HepG2 (cell line): ENCODE data around the gene PPP1R27. TPM values are rescaled to one million over a fixed set of nuclear protein-coding genes. Genes with fewer than 3 reads are reported as not detected.

Experiments used
- ATF7-NPFF ChIP-seq: sonication (generic); formaldehyde crosslinking; IDR thresholded peaks from 2 replicates; pipeline ENCODE4 v1.8.1; 2023; ENCODE audit warnings: mild to moderate bottlenecking, low read depth, missing genetic modification reagents, moderate library complexity
- FLYWCH1 ChIP-seq: sonication (generic); formaldehyde crosslinking; IDR thresholded peaks from 2 replicates; pipeline ENCODE4 v1.8.1; 2023; ENCODE audit warnings: mild to moderate bottlenecking, missing genetic modification reagents
- HOXA5 ChIP-seq: sonication (generic); formaldehyde crosslinking; IDR thresholded peaks from 2 replicates; pipeline ENCODE4 v1.4.0; 2020; ENCODE audit warnings: missing genetic modification reagents
- HOXD1 ChIP-seq: sonication (generic); formaldehyde crosslinking; IDR thresholded peaks from 2 replicates; pipeline ENCODE4 v1.5.0; 2020; ENCODE audit warnings: missing genetic modification reagents
- MAZ ChIP-seq, 2 experiments: sonication (generic) in 1 of 2; formaldehyde crosslinking in 1 of 2; IDR thresholded peaks; 2 replicates each; pipeline versions ENCODE4 v1.5.0 to v1.6.1; 2012 to 2020; ENCODE audit warnings: low read depth in 2 of 2, mild to moderate bottlenecking in 2 of 2, borderline replicate concordance in 1 of 2, improper control_type of control experiment in 1 of 2, low read length in 1 of 2, missing genetic modification reagents in 1 of 2, moderate library complexity in 1 of 2
- MIER2 ChIP-seq: IDR thresholded peaks from 2 replicates; pipeline ENCODE4 v1.6.1; 2016; ENCODE audit warnings: missing biosample characterization, missing genetic modification reagents
- MIER3 ChIP-seq: IDR thresholded peaks from 2 replicates; pipeline ENCODE4 v1.6.1; 2016; ENCODE audit warnings: missing compliant biosample characterization, borderline replicate concordance
- PHF21A ChIP-seq: sonication (generic); formaldehyde crosslinking; IDR thresholded peaks from 2 replicates; pipeline ENCODE4 v1.5.0; 2020; ENCODE audit warnings: mild to moderate bottlenecking, missing genetic modification reagents
- SRSF4 ChIP-seq: fragments of 200-400 bp; formaldehyde crosslinking; IDR thresholded peaks from one replicate; pipeline ENCODE4 v1.6.1; 2018; ENCODE audit warnings: mild to moderate bottlenecking, low read depth, low read length, moderate library complexity; ENCODE audit not compliant: poor library complexity, severe bottlenecking
- SYNCRIP ChIP-seq: fragments of 200-400 bp; formaldehyde crosslinking; IDR thresholded peaks from 2 replicates; pipeline ENCODE4 v1.6.1; 2018; ENCODE audit warnings: mild to moderate bottlenecking, low read depth, low read length; ENCODE audit not compliant: insufficient read depth
- TBL1XR1 ChIP-seq: fragments of 150-350 bp; IDR thresholded peaks from 2 replicates; pipeline ENCODE4 v1.6.1; 2014; ENCODE audit warnings: borderline replicate concordance, low read length; ENCODE audit not compliant: partially characterized antibody
- WIZ ChIP-seq: sonication (generic); formaldehyde crosslinking; IDR thresholded peaks from 2 replicates; pipeline ENCODE4 v1.5.1; 2020; ENCODE audit warnings: mild to moderate bottlenecking, missing genetic modification reagents
- ZKSCAN1 ChIP-seq: fragments of 150-350 bp; IDR thresholded peaks from 2 replicates; pipeline ENCODE4 v1.6.1; 2014; ENCODE audit warnings: low read length
- ZNF232 ChIP-seq: sonication (generic); formaldehyde crosslinking; IDR thresholded peaks from 2 replicates; pipeline ENCODE4 v1.4.0; 2020; ENCODE audit warnings: missing genetic modification reagents, borderline replicate concordance
- ZNF737 ChIP-seq: sonication (generic); formaldehyde crosslinking; IDR thresholded peaks from 2 replicates; pipeline ENCODE4 v1.5.0; 2020; ENCODE audit warnings: missing genetic modification reagents, mild to moderate bottlenecking, borderline replicate concordance
- polyA plus RNA-seq, 8 experiments: library from polyadenylated mRNA; depleted of rRNA in 3 of 8; stranded (reverse) in 7 of 8; unstranded in 1 of 8; fragments of >200 nt; fragmentation: Illumina TruSeq in 4 of 8; extraction: Trizol in 4 of 8; gene quantifications; 2 replicates each; pipeline versions ENCODE4 v1.2.1 to v1.2.3, GENCODE V29; 2011 to 2016; ENCODE audit warnings: low read depth in 4 of 8, missing spikeins in 1 of 8, mixed read lengths in 1 of 8; ENCODE audit not compliant: insufficient read depth in 1 of 8
- total RNA-seq, 5 experiments: library from RNA; depleted of rRNA; stranded (reverse); fragments of >200 nt; fragmentation: Illumina TruSeq; extraction: Trizol; gene quantifications; 2 replicates each; pipeline ENCODE4 v1.2.3, GENCODE V29; 2016; ENCODE audit warnings: low read depth in 1 of 5
- TF ChIP-seq, protein P1 (sequence below): sonication (generic); formaldehyde crosslinking; IDR thresholded peaks from 2 replicates; pipeline ENCODE4 v1.4.0; 2020; ENCODE audit warnings: low read depth, mild to moderate bottlenecking, missing genetic modification reagents
- TF ChIP-seq, protein P2 (sequence below): sonication (generic); formaldehyde crosslinking; IDR thresholded peaks from 2 replicates; pipeline ENCODE4 v1.4.0; 2020; ENCODE audit warnings: low read depth, missing genetic modification reagents
- TF ChIP-seq, protein P3 (sequence below): sonication (generic); formaldehyde crosslinking; IDR thresholded peaks from 2 replicates; pipeline ENCODE4 v1.4.0; 2020; ENCODE audit warnings: mild to moderate bottlenecking, missing genetic modification reagents
- TF ChIP-seq, protein P4 (sequence below): sonication (generic); formaldehyde crosslinking; IDR thresholded peaks from 2 replicates; pipeline ENCODE4 v1.4.0; 2020; ENCODE audit warnings: mild to moderate bottlenecking, missing genetic modification reagents

PPP1R27 gene
- total and polyA plus RNA-seq, 2 of the 13 experiments (the other 11 are each of a cell fraction or from before 2014, with no cell fraction given) = 0.17 to 1.00 TPM

DNA sequence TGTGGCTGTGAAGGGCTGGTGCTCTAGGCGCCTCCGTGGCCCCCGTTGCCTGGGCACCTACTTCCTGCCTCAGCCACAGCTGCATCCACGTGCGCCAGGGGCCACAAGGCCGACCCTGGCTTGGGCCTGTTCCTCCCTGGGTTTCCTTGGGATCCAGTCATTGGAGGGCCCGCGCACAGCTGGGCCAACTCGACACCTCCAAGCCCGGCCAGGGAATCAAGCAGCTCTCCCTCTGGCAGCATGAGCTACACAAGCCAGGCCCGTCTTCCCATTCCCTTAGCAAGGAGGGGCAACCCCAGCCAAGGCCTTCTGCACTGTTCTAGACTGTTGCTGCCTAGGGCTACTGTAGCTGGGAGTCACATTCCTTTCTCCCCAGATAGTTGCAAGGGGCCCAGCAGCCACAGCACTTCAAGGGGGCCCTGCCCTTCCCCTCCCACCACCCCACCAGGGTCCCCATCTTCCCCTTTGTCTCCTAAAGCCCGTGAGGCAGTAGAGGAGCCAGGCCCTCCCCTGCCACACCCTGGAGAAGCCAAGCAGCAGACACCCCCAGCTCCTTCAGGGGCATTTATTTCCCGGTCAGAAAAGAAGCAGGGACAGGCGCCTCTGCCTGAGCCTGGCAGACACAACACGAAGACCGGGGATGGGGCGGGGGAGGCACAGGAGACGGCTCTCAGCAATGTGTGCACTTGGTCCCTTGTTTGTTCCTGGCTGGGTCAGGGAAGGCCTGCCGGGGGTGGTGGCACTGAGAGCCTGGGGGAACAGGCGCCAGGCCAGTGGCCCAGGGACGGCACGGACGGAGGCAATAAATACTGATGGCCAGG is 32.5 kb upstream of the PPP1R27 start (continued):
- TF ChIP-seq TBL1XR1 (no peak), PHF21A (CRISPR knock-in tag) (no peak), SYNCRIP (no peak), ZNF232 (CRISPR knock-in tag) (peak; percentile 29; the same call in 1 of the 2 replicates), HOXA5 (CRISPR knock-in tag) (peak; percentile 6; the same call in 1 of the 2 replicates), SRSF4 (peak; percentile 66), ZKSCAN1 (no peak), MIER3 (no peak), MAZ (IDR thresholded peaks at IDR 0.05; ENCODE audit: borderline replicate concordance, low read depth, low read length) (no peak), MAZ (CRISPR knock-in tag; IDR thresholded peaks at IDR 0.05; ENCODE audit: low read depth) (peak; percentile 47; the same call in 1 of the 2 replicates), HOXD1 (CRISPR knock-in tag) (no peak), ZNF737 (CRISPR knock-in tag) (no peak), WIZ (CRISPR knock-in tag) (peak; percentile 31; the same call in 1 of the 2 replicates), FLYWCH1 (CRISPR knock-in tag) (no peak), MIER2 (no peak), ATF7-NPFF (CRISPR knock-in tag) (peak; percentile 72)
- TF ChIP-seq, protein P1, sequence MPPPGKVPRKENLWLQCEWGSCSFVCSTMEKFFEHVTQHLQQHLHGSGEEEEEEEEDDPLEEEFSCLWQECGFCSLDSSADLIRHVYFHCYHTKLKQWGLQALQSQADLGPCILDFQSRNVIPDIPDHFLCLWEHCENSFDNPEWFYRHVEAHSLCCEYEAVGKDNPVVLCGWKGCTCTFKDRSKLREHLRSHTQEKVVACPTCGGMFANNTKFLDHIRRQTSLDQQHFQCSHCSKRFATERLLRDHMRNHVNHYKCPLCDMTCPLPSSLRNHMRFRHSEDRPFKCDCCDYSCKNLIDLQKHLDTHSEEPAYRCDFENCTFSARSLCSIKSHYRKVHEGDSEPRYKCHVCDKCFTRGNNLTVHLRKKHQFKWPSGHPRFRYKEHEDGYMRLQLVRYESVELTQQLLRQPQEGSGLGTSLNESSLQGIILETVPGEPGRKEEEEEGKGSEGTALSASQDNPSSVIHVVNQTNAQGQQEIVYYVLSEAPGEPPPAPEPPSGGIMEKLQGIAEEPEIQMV (CRISPR knock-in tag) = peak; percentile 50; the same call in 1 of the 2 replicates
- TF ChIP-seq, protein P2, sequence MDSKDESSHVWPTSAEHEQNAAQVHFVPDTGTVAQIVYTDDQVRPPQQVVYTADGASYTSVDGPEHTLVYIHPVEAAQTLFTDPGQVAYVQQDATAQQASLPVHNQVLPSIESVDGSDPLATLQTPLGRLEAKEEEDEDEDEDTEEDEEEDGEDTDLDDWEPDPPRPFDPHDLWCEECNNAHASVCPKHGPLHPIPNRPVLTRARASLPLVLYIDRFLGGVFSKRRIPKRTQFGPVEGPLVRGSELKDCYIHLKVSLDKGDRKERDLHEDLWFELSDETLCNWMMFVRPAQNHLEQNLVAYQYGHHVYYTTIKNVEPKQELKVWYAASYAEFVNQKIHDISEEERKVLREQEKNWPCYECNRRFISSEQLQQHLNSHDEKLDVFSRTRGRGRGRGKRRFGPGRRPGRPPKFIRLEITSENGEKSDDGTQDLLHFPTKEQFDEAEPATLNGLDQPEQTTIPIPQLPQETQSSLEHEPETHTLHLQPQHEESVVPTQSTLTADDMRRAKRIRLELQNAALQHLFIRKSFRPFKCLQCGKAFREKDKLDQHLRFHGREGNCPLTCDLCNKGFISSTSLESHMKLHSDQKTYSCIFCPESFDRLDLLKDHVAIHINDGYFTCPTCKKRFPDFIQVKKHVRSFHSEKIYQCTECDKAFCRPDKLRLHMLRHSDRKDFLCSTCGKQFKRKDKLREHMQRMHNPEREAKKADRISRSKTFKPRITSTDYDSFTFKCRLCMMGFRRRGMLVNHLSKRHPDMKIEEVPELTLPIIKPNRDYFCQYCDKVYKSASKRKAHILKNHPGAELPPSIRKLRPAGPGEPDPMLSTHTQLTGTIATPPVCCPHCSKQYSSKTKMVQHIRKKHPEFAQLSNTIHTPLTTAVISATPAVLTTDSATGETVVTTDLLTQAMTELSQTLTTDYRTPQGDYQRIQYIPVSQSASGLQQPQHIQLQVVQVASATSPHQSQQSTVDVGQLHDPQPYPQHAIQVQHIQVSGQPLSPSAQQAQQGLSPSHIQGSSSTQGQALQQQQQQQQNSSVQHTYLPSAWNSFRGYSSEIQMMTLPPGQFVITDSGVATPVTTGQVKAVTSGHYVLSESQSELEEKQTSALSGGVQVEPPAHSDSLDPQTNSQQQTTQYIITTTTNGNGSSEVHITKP (CRISPR knock-in tag) = no peak; the same call in 1 of the 2 replicates
- TF ChIP-seq, protein P3, sequence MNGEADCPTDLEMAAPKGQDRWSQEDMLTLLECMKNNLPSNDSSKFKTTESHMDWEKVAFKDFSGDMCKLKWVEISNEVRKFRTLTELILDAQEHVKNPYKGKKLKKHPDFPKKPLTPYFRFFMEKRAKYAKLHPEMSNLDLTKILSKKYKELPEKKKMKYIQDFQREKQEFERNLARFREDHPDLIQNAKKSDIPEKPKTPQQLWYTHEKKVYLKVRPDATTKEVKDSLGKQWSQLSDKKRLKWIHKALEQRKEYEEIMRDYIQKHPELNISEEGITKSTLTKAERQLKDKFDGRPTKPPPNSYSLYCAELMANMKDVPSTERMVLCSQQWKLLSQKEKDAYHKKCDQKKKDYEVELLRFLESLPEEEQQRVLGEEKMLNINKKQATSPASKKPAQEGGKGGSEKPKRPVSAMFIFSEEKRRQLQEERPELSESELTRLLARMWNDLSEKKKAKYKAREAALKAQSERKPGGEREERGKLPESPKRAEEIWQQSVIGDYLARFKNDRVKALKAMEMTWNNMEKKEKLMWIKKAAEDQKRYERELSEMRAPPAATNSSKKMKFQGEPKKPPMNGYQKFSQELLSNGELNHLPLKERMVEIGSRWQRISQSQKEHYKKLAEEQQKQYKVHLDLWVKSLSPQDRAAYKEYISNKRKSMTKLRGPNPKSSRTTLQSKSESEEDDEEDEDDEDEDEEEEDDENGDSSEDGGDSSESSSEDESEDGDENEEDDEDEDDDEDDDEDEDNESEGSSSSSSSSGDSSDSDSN = peak; percentile 37; the same call in 1 of the 2 replicates
- TF ChIP-seq, protein P4, sequence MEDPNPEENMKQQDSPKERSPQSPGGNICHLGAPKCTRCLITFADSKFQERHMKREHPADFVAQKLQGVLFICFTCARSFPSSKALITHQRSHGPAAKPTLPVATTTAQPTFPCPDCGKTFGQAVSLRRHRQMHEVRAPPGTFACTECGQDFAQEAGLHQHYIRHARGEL = no peak
